Trophoblast cell (in vitro differentiated cells and primary cell): ENCODE measurements around the gene ROBO1.

Experiments used
- DNase-seq, 2 donors: peaks; one replicate each; pipeline ENCODE4 v3.0.0-alpha.2; 2016
- H2AFZ ChIP-seq: 2 replicates; pipeline ENCODE4 v1.6.1; 2013; ENCODE audit warnings: low read length, moderate library complexity, mild to moderate bottlenecking; ENCODE audit not compliant: insufficient read depth, poor library complexity
- H2AK5ac ChIP-seq: 2 replicates; pipeline ENCODE4 v1.6.1; 2013; ENCODE audit warnings: mild to moderate bottlenecking, low read length
- H2BK120ac ChIP-seq: 2 replicates; pipeline ENCODE4 v1.6.1; 2013; ENCODE audit warnings: low read length, mild to moderate bottlenecking, moderate library complexity; ENCODE audit not compliant: insufficient read depth, poor library complexity
- H2BK12ac ChIP-seq: 2 replicates; pipeline ENCODE4 v1.6.1; 2013; ENCODE audit warnings: mild to moderate bottlenecking, low read length, moderate library complexity
- H2BK5ac ChIP-seq: 2 replicates; pipeline ENCODE4 v1.6.1; 2013; ENCODE audit warnings: low read length, low read depth, moderate library complexity, mild to moderate bottlenecking; ENCODE audit not compliant: poor library complexity
- H3K14ac ChIP-seq: 2 replicates; pipeline ENCODE4 v1.6.1; 2013; ENCODE audit warnings: mild to moderate bottlenecking, low read length
- H3K18ac ChIP-seq: 2 replicates; pipeline ENCODE4 v1.6.1; 2013; ENCODE audit warnings: mild to moderate bottlenecking, low read length
- H3K23ac ChIP-seq: 2 replicates; pipeline ENCODE4 v1.6.1; 2013; ENCODE audit warnings: low read length
- H3K27ac ChIP-seq: 2 replicates; pipeline ENCODE4 v1.5.1; 2013; ENCODE audit warnings: low read depth, mild to moderate bottlenecking, inconsistent platforms, low read length, moderate library complexity
- H3K27me3 ChIP-seq: 2 replicates; pipeline ENCODE4 v1.6.1; 2013; ENCODE audit warnings: inconsistent platforms, mild to moderate bottlenecking, low read length, moderate library complexity; ENCODE audit not compliant: insufficient read depth
- H3K36me3 ChIP-seq, 2 experiments: 1 replicate in 1 of 2; 2 replicates in 1 of 2; pipeline ENCODE4 v1.6.1; 2013; ENCODE audit warnings: low read length in 2 of 2, mild to moderate bottlenecking in 2 of 2, moderate library complexity in 1 of 2; ENCODE audit not compliant: insufficient read depth in 2 of 2, control insufficient read depth in 1 of 2
- H3K4ac ChIP-seq: 2 replicates; pipeline ENCODE4 v1.6.1; 2013; ENCODE audit warnings: low read depth, mild to moderate bottlenecking, low read length, moderate library complexity
- H3K4me1 ChIP-seq, 2 experiments: 1 replicate in 1 of 2; 2 replicates in 1 of 2; pipeline ENCODE4 v1.6.1; 2013; ENCODE audit warnings: low read length in 2 of 2, mild to moderate bottlenecking in 2 of 2, moderate library complexity in 1 of 2; ENCODE audit not compliant: insufficient read depth in 2 of 2, control insufficient read depth in 1 of 2
- H3K4me2 ChIP-seq: 2 replicates; pipeline ENCODE4 v1.6.1; 2013; ENCODE audit warnings: inconsistent platforms, mild to moderate bottlenecking, low read length, moderate library complexity
- H3K4me3 ChIP-seq: 2 replicates; pipeline ENCODE4 v1.5.1; 2013; ENCODE audit warnings: mild to moderate bottlenecking, low read depth, low read length, inconsistent platforms
- H3K79me1 ChIP-seq: one replicate; pipeline ENCODE4 v1.6.1; 2013; ENCODE audit warnings: low read length
- H3K79me2 ChIP-seq: 2 replicates; pipeline ENCODE4 v1.6.1; 2013; ENCODE audit warnings: low read length, mild to moderate bottlenecking; ENCODE audit not compliant: control insufficient read depth, insufficient read depth, poor library complexity
- H3K9ac ChIP-seq: 2 replicates; pipeline ENCODE4 v1.6.1; 2013; ENCODE audit warnings: mild to moderate bottlenecking, low read length
- H3K9me3 ChIP-seq: 2 replicates; pipeline ENCODE4 v1.6.1; 2013; ENCODE audit warnings: low read depth, mild to moderate bottlenecking, control low read depth, inconsistent platforms, low read length; ENCODE audit not compliant: insufficient read depth
- H4K12ac ChIP-seq: 2 replicates; pipeline ENCODE4 v1.6.1; 2013; ENCODE audit warnings: low read depth, mild to moderate bottlenecking, low read length, moderate library complexity
- H4K8ac ChIP-seq: 2 replicates; pipeline ENCODE4 v1.6.1; 2013; ENCODE audit warnings: low read depth, mild to moderate bottlenecking, low read length, moderate library complexity
- H4K91ac ChIP-seq: one replicate; pipeline ENCODE4 v1.6.1; 2013; ENCODE audit warnings: low read depth, mild to moderate bottlenecking, low read length, moderate library complexity
- whole genome bisulfite sequencing: extraction: QIAGEN DNeasy Blood & Tissue Kit; methylation state at CpG from one replicate; pipeline ENCODE4 v1.1.7; 2013; ENCODE audit warnings: missing lambda C conversion rate; ENCODE audit not compliant: insufficient read length, insufficient coverage; ENCODE audit errors: extremely low coverage; 5-methylcytosine and 5-hydroxymethylcytosine counted together

Gene ROBO1

DNA sequence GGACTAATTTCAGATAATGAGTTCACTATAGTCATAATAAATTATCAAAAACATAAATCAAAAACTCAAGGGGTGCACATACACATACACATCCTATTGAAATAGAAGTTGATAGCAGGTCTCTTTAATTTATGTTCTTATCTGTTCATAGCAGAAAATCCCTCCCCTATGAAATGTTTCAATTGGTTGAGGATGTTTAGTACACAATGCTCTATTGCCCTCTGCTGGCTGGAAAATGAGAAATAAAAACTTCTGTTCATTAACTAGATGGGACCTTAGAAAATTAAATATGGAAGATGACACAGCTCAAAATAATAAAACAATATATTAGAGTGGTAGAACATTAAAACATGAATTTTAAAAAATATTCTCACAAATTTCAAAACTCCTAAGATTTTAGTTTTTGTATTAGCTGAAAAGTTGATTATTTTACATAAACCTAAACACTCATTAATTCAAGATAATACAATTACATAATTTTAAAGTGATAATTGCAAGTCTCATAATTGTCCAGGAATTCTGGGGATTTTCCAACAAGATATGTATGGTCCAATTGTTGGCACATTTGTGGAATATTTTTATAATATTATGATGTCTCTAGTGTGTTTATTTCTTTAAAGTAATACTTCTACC lies 735.0 kb downstream of the ROBO1 start:
- no peak overlapping the region for H3K4ac ChIP-seq
- no peak overlapping the region for H3K9ac ChIP-seq
- H2BK120ac ChIP-seq = no peak overlapping the region
- H3K4me2 ChIP-seq = no peak overlapping the region
- no peaks in the 10 kb centered on the region for H3K9me3 ChIP-seq
- no peaks in the 10 kb centered on the region for H3K79me1 ChIP-seq
- no peak overlapping the region for H3K14ac ChIP-seq
- H3K18ac ChIP-seq = no peak overlapping the region
- no peak overlapping the region for H2AFZ ChIP-seq
- no peak overlapping the region for H4K91ac ChIP-seq
- DNase-seq = peak; percentile 13 to 86
- no peaks in the 10 kb centered on the region for H3K27me3 ChIP-seq
- no peak overlapping the region for H3K4me3 ChIP-seq
- no peak overlapping the region for H4K12ac ChIP-seq
- H2AK5ac ChIP-seq = no peak overlapping the region
- no peak overlapping the region for H3K27ac ChIP-seq
- no peak overlapping the region for H3K23ac ChIP-seq
- no peak overlapping the region for H4K8ac ChIP-seq
- H3K79me2 ChIP-seq = no peaks in the 10 kb centered on the region
- no peak overlapping the region for H2BK5ac ChIP-seq
- H2BK12ac ChIP-seq = no peak overlapping the region
- no peaks in the 10 kb centered on the region for H3K36me3 ChIP-seq
- H3K4me1 ChIP-seq = no peaks in the 10 kb centered on the region

- H3K4me1 ChIP-seq = no peaks in the 10 kb centered on the region
- no peak overlapping the region for H2BK120ac ChIP-seq
- no peak overlapping the region for H2BK12ac ChIP-seq
- no peak overlapping the region for H3K18ac ChIP-seq
- H2AFZ ChIP-seq = no peak overlapping the region
- no peaks in the 10 kb centered on the region for H3K9me3 ChIP-seq
- H2BK5ac ChIP-seq = no peak overlapping the region
- no peak overlapping the region for H4K8ac ChIP-seq
- no peak overlapping the region for H3K14ac ChIP-seq
- H3K79me1 ChIP-seq = no peaks in the 10 kb centered on the region
- H3K27ac ChIP-seq = no peak overlapping the region
- H3K4me3 ChIP-seq = no peak overlapping the region
- H3K4me2 ChIP-seq = no peak overlapping the region
- no peaks in the 10 kb centered on the region for H3K27me3 ChIP-seq
- no peak overlapping the region for H3K4ac ChIP-seq
- H2AK5ac ChIP-seq = no peak overlapping the region
- H3K9ac ChIP-seq = no peak overlapping the region
- no peak overlapping the region for H4K12ac ChIP-seq
- H3K79me2 ChIP-seq = no peaks in the 10 kb centered on the region
- no peak overlapping the region for H4K91ac ChIP-seq
- H3K23ac ChIP-seq = no peak overlapping the region
- no peaks in the 10 kb centered on the region for H3K36me3 ChIP-seq
- DNase-seq = no peak
Observed at GRCh38 chr3:79030157-79030556, 737.6 kb downstream of the ROBO1 start.

DNA sequence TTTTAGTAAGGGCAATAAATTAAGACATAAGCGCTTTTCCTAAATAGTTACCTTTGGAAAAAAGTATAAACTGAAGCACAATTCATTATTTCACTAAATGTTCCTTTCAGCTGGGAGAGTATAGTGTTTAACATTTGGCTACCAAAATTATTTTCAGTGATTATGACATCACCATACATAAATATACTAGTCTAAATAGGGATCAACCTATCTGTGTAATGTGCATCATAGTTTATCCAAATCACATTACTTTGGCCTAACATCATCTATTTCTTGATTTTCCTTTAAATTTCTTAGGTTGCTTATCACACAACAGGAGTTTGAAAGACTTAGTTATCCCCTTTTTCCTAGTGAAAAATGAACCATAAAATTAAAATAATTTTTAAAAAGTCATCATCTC lies 738.9 kb downstream of the ROBO1 start:
- no peak overlapping the region for H4K8ac ChIP-seq
- no peaks in the 10 kb centered on the region for H3K9me3 ChIP-seq
- no peak overlapping the region for H3K27ac ChIP-seq
- no peak overlapping the region for H3K4me3 ChIP-seq
- no peaks in the 10 kb centered on the region for H3K79me2 ChIP-seq
- H3K36me3 ChIP-seq = no peaks in the 10 kb centered on the region
- H2AK5ac ChIP-seq = no peak overlapping the region
- no peak overlapping the region for H2BK12ac ChIP-seq
- no peak overlapping the region for H3K23ac ChIP-seq
- H3K4ac ChIP-seq = no peak overlapping the region
- H2BK5ac ChIP-seq = no peak overlapping the region
- no peak overlapping the region for H2BK120ac ChIP-seq
- no peak overlapping the region for H3K4me2 ChIP-seq
- no peak overlapping the region for H4K91ac ChIP-seq
- no peak for DNase-seq
- no peaks in the 10 kb centered on the region for H3K27me3 ChIP-seq
- H4K12ac ChIP-seq = no peak overlapping the region
- H3K79me1 ChIP-seq = no peaks in the 10 kb centered on the region
- no peaks in the 10 kb centered on the region for H3K4me1 ChIP-seq
- WGBS = no CpG with 5 or more reads among the region's 1 CpG
- no peak overlapping the region for H3K18ac ChIP-seq
- no peak overlapping the region for H2AFZ ChIP-seq
- H3K14ac ChIP-seq = no peak overlapping the region
- no peak overlapping the region for H3K9ac ChIP-seq

DNA sequence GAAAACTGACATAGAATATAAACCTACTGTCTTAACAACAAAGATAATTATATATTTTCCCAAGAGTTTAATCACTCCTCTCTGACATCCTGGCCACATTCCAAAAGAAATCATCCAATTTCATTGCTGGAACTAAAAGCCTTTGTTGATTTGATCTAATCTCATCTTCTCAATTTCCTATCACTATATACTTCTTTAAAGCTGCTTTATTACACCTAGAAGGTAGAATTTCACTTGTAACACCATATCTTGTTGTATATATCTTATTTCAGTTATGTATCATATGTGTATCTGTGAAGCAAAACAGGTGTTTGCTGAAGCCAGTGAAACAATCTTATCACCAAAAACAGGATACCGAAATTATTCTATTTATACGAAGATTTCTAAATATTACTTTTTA lies 740.2 kb downstream of the ROBO1 start:
- DNase-seq = no peak
- WGBS = no CpG with 5 or more reads among the region's 2 CpGs
- no peak overlapping the region for H3K27ac ChIP-seq

GRCh38 chr3:79019924-79020173 lies 747.9 kb downstream of the ROBO1 start:
- no peak overlapping the region for H3K23ac ChIP-seq
- H2AK5ac ChIP-seq = no peak overlapping the region
- peaks cover 2 to 5% of the 10 kb centered on the region in 2 experiments for H3K4me1 ChIP-seq
- no peak overlapping the region for H2BK120ac ChIP-seq
- H2BK12ac ChIP-seq = no peak overlapping the region
- H3K4me2 ChIP-seq = no peak overlapping the region
- no peak overlapping the region for H2AFZ ChIP-seq
- H3K14ac ChIP-seq = no peak overlapping the region
- no peaks in the 10 kb centered on the region for H3K9me3 ChIP-seq
- H3K79me2 ChIP-seq = peaks cover 15% of the 10 kb centered on the region
- no peak overlapping the region for H3K4ac ChIP-seq
- H3K27ac ChIP-seq = no peak overlapping the region
- H4K91ac ChIP-seq = no peak overlapping the region
- no peak for DNase-seq
- H3K27me3 ChIP-seq = no peaks in the 10 kb centered on the region
- H3K9ac ChIP-seq = no peak overlapping the region
- H4K8ac ChIP-seq = no peak overlapping the region
- H3K79me1 ChIP-seq = peaks cover 16% of the 10 kb centered on the region
- no peak overlapping the region for H4K12ac ChIP-seq
- H3K36me3 ChIP-seq = no peaks in the 10 kb centered on the region
- no peak overlapping the region for H2BK5ac ChIP-seq
- no peak overlapping the region for H3K18ac ChIP-seq
- H3K4me3 ChIP-seq = no peak overlapping the region

More for the DNA sequence above, 740.2 kb downstream of the ROBO1 start:
- Histone ChIP-seq H2BK5ac (no peak overlapping the region), H3K79me1 (no peaks in the 10 kb centered on the region), H2BK120ac (no peak overlapping the region), H2BK12ac (no peak overlapping the region), H3K9ac (no peak overlapping the region), H3K4me1 (peaks cover 2 to 3% of the 10 kb centered on the region in 2 experiments), H2AFZ (no peak overlapping the region), H3K36me3 (no peaks in the 10 kb centered on the region), H4K12ac (no peak overlapping the region), H3K4me3 (no peak overlapping the region), H3K79me2 (no peaks in the 10 kb centered on the region), H3K18ac (no peak overlapping the region), H4K8ac (no peak overlapping the region), H3K14ac (no peak overlapping the region), H3K4me2 (no peak overlapping the region), H4K91ac (no peak overlapping the region), H3K23ac (no peak overlapping the region), H2AK5ac (no peak overlapping the region), H3K9me3 (no peaks in the 10 kb centered on the region), H3K27me3 (no peaks in the 10 kb centered on the region), H3K4ac (no peak overlapping the region)
